GM12878 (cell line): ENCODE measurements around the gene ST7. TPM values are rescaled to one million over a fixed set of nuclear protein-coding genes. Genes with fewer than 3 reads are reported as not detected.

Source experiments
- ATAC-seq: fragments of 200-7000 bp; cut with Tn5 transposase; 3 replicates; pipeline ENCODE4 v1.9.1; 2020; ENCODE audit warnings: mild to moderate bottlenecking, moderate library complexity
- BruUV-seq: library from RNA; stranded (reverse); fragments of 400-500 nt; replicated peaks from 2 replicates; lab custom pipeline; 2021; lab: Mats Ljungman, UMichigan
- CTCF ChIA-PET: fragments of 300-600 bp; sonication (Branson Sonifier 250); formaldehyde crosslinking; extraction: SDS; loops from one replicate; lab custom pipeline; 2021; ENCODE audit warnings: inconsistent platforms; lab: Yijun Ruan, JAX
- POLR2A ChIA-PET: fragments of 350-600 bp; formaldehyde crosslinking; extraction: SDS; loops from one replicate; lab custom pipeline; 2021; ENCODE audit warnings: inconsistent platforms; lab: Charles Lee
- RAD21 ChIA-PET: fragments of 300-600 bp; sonication (Branson Sonifier 250); formaldehyde crosslinking; loops from one replicate; lab custom pipeline; 2023; ENCODE audit warnings: antibody characterized with exemption; ENCODE audit not compliant: unreplicated experiment; lab: Charles Lee
- SMC1A ChIA-PET: fragments of 300-600 bp; sonication (Branson Sonifier 250); formaldehyde crosslinking; loops from one replicate; lab custom pipeline; 2023; ENCODE audit not compliant: unreplicated experiment, uncharacterized antibody; lab: Charles Lee
- DNase-seq: peaks from one replicate; pipeline ENCODE4 v3.0.0-alpha.2; 2011; ENCODE audit warnings: low read depth, low spot score
- FAIRE-seq: peaks from 3 replicates; lab custom pipeline; 2011; peaks lifted over from hg19 to GRCh38; lab: Jason Lieb, UNC
- H2AFZ ChIP-seq: 2 replicates; pipeline ENCODE4 v1.6.0; 2011; ENCODE audit warnings: low read depth, low read length, control low read depth; ENCODE audit not compliant: control insufficient read depth
- H3K27ac ChIP-seq: 2 replicates; pipeline ENCODE4 v1.5.1; 2011; ENCODE audit warnings: control low read depth; ENCODE audit not compliant: control insufficient read depth, insufficient read depth
- H3K27me3 ChIP-seq, 2 experiments: replicated peaks in 1 of 2; 2 replicates each; pipeline versions ENCODE4 v1.6.0 to v1.6.1; 2011; ENCODE audit warnings: low read length in 1 of 2; ENCODE audit not compliant: control insufficient read depth in 2 of 2, insufficient read depth in 2 of 2
- H3K36me3 ChIP-seq, 2 experiments: 2 replicates each; pipeline ENCODE4 v1.5.1; 2011; ENCODE audit warnings: low read length in 1 of 2; ENCODE audit not compliant: control insufficient read depth in 2 of 2, insufficient read depth in 2 of 2
- H3K4me1 ChIP-seq: 2 replicates; pipeline ENCODE4 v1.6.1; 2011; ENCODE audit warnings: mild to moderate bottlenecking, low read length, moderate library complexity, mixed read lengths; ENCODE audit not compliant: control insufficient read depth, insufficient read depth
- H3K4me2 ChIP-seq: 2 replicates; pipeline ENCODE4 v1.6.0; 2011; ENCODE audit warnings: control low read depth; ENCODE audit not compliant: control insufficient read depth, insufficient read depth
- H3K4me3 ChIP-seq: fragments of 200-600 bp; sonication (generic); 2 replicates; pipeline ENCODE4 v1.5.1; 2016
- H3K79me2 ChIP-seq: 2 replicates; pipeline ENCODE4 v1.6.0; 2011; ENCODE audit warnings: low read length; ENCODE audit not compliant: control insufficient read depth, insufficient read depth
- H3K9ac ChIP-seq: 2 replicates; pipeline ENCODE4 v1.8.0; 2011; ENCODE audit warnings: low read length, control low read depth, mixed read lengths; ENCODE audit not compliant: control insufficient read depth, insufficient read depth
- H3K9me3 ChIP-seq: replicated peaks from 3 replicates; pipeline ENCODE4 v1.5.1; 2011; ENCODE audit warnings: mild to moderate bottlenecking, low read length; ENCODE audit not compliant: control insufficient read depth, insufficient read depth
- H4K20me1 ChIP-seq: 2 replicates; pipeline ENCODE4 v1.6.0; 2011; ENCODE audit not compliant: control insufficient read depth, insufficient read depth
- BMI1 ChIP-seq: fragments of 450-650 bp; IDR thresholded peaks from 2 replicates; pipeline ENCODE4 v1.6.1; 2016; ENCODE audit warnings: mild to moderate bottlenecking, moderate library complexity, borderline replicate concordance
- BRCA1 ChIP-seq: IDR thresholded peaks from 2 replicates; pipeline ENCODE4 v1.6.1; 2011; ENCODE audit warnings: low read depth, low read length, improper control_type of control experiment
- CBFB ChIP-seq: IDR thresholded peaks from 2 replicates; pipeline ENCODE4 v1.6.1; 2016; ENCODE audit warnings: antibody characterized with exemption, low read depth
- CREB1 ChIP-seq: IDR thresholded peaks from 2 replicates; pipeline ENCODE4 v1.6.1; 2012; ENCODE audit warnings: low read depth, mild to moderate bottlenecking, inconsistent platforms
- GABPA ChIP-seq: IDR thresholded peaks from 2 replicates; pipeline ENCODE4 v1.6.1; 2014; ENCODE audit warnings: antibody characterized with exemption, low read depth, mild to moderate bottlenecking, inconsistent platforms
- GATAD2B ChIP-seq: fragments of 450-650 bp; conservative IDR thresholded peaks from 2 replicates; pipeline ENCODE4 v1.6.1; 2017; ENCODE audit warnings: low read depth, mild to moderate bottlenecking, moderate library complexity
- HDAC6 ChIP-seq: fragments of 200-600 bp; sonication (generic); IDR thresholded peaks from one replicate; pipeline ENCODE4 v1.8.0; 2017; ENCODE audit warnings: antibody characterized with exemption; ENCODE audit not compliant: unreplicated experiment
- LARP7 ChIP-seq: fragments of 450-650 bp; IDR thresholded peaks from 2 replicates; pipeline ENCODE4 v1.6.1; 2017; ENCODE audit warnings: mild to moderate bottlenecking
- MYB ChIP-seq: fragments of 150-350 bp; IDR thresholded peaks from 2 replicates; pipeline ENCODE4 v1.6.1; 2014; ENCODE audit warnings: mild to moderate bottlenecking, low read depth, low read length, borderline replicate concordance
- NFIC ChIP-seq: IDR thresholded peaks from 2 replicates; pipeline ENCODE4 v1.6.1; 2012; ENCODE audit warnings: low read depth, mild to moderate bottlenecking, inconsistent platforms, low read length, moderate library complexity
- NFYA ChIP-seq: IDR thresholded peaks from 2 replicates; pipeline ENCODE4 v1.6.1; 2011; ENCODE audit warnings: low read depth, mild to moderate bottlenecking, low read length, improper control_type of control experiment, borderline replicate concordance
- SRF ChIP-seq, 2 experiments: IDR thresholded peaks; 2 replicates each; pipeline ENCODE4 v1.6.1; 2011; ENCODE audit warnings: low read depth in 2 of 2, low read length in 2 of 2, mild to moderate bottlenecking in 1 of 2, moderate library complexity in 1 of 2
- TCF3 ChIP-seq: IDR thresholded peaks from 2 replicates; pipeline ENCODE4 v1.6.1; 2012; ENCODE audit warnings: low read depth, mild to moderate bottlenecking, low read length, borderline replicate concordance; ENCODE audit not compliant: insufficient read depth
- WRNIP1 ChIP-seq: IDR thresholded peaks from 2 replicates; pipeline ENCODE4 v1.6.1; 2011; ENCODE audit warnings: low read depth, low read length, improper control_type of control experiment, borderline replicate concordance
- ZNF274 ChIP-seq: IDR thresholded peaks from one replicate; pipeline ENCODE4 v1.8.0; 2011; ENCODE audit not compliant: insufficient read length, insufficient read depth
- ZNF592 ChIP-seq: fragments of 450-650 bp; IDR thresholded peaks from 2 replicates; pipeline ENCODE4 v1.6.1; 2017; ENCODE audit warnings: mild to moderate bottlenecking, moderate library complexity
- WGBS: methylation state at CpG from one replicate; pipeline ENCODE4 v1.1.6; 2016; ENCODE audit warnings: low lambda C conversion rate; ENCODE audit not compliant: insufficient replicate concordance, insufficient coverage; ENCODE audit errors: missing lambda C conversion rate; 5-methylcytosine and 5-hydroxymethylcytosine counted together
- in situ Hi-C: fragments of 300-500 bp; cut with MboI; formaldehyde crosslinking; loops from 9 replicates; pipeline ENCODE4 v1.14.3; 2018; ENCODE audit warnings: mixed read lengths
- intact Hi-C: fragments of 100-400 bp; cut with micrococcal nuclease; formaldehyde crosslinking; loops from one replicate; pipeline ENCODE4 v1.14.2; 2022; ENCODE audit not compliant: unreplicated experiment
- polyA plus RNA-seq, 11 experiments: library from polyadenylated mRNA; depleted of rRNA in 4 of 11; unstranded in 6 of 11; stranded (reverse) in 5 of 11; fragments of >200 nt; fragmentation: Nextera tagmentation in 4 of 11; fragmentation: Illumina TruSeq in 1 of 11; extraction: Ambion mirVana in 4 of 11; extraction: Trizol in 1 of 11; gene quantifications; 1 replicate in 1 of 11; 2 replicates in 10 of 11; pipeline versions ENCODE4 v1.2.1 to v1.2.3, GENCODE V29; 2011 to 2016; ENCODE audit warnings: inconsistent platforms in 2 of 11, missing spikeins in 2 of 11, low read depth in 1 of 11
- total RNA-seq, 4 experiments: library from RNA; depleted of rRNA in 3 of 4; stranded (reverse); fragments of >200 nt in 3 of 4; fragmentation: Illumina TruSeq in 1 of 4; extraction: Trizol in 1 of 4; gene quantifications; 2 replicates each; pipeline versions ENCODE4 v1.2.1 to v1.2.3, GENCODE V29; 2013 to 2021
- TF ChIP-seq, protein P1 (sequence below), 3 experiments: IDR thresholded peaks in 2 of 3; conservative IDR thresholded peaks in 1 of 3; 2 replicates each; pipeline ENCODE4 v1.5.1; 2011; ENCODE audit warnings: low read depth in 3 of 3, low read length in 3 of 3, mild to moderate bottlenecking in 3 of 3, control low read depth in 2 of 3, moderate library complexity in 2 of 3, inconsistent platforms in 1 of 3, mixed read lengths in 1 of 3; ENCODE audit not compliant: control insufficient read depth in 2 of 3, insufficient read depth in 1 of 3; ENCODE audit errors: extremely low read depth in 1 of 3

ST7 gene
- total and polyA plus RNA-seq, 10 of the 15 experiments (the other 5 are each of a cell fraction or from before 2014, with no cell fraction given): 27.7 to 76.4 (median 53.6) TPM

GRCh38 chr7:117071551-117071950 is 118.2 kb downstream of the ST7 start:
- RAD21 ChIA-PET: interaction anchor here (0.8 kb wide), 1 partner anchor 9 kb away, joined by 3 read pairs; no protein-coding TSS in a partner anchor
- WGBS: 82% methylated on average over 3 of the region's 3 CpGs
- in situ Hi-C loops: no loop called here

More at GRCh38 chr7:117071551-117071950, 118.2 kb downstream of the ST7 start:
- Histone ChIP-seq H3K36me3 (no peaks in the 10 kb centered on the region; a peak in 2 of 4 replicates), H3K4me2 (no peak overlapping the region), H2AFZ (no peak overlapping the region), H3K4me1 (peaks cover 13% of the 10 kb centered on the region), H3K9me3 (peaks cover 13% of the 10 kb centered on the region; the same call in 2 of the 3 replicates), H3K27ac (no peak overlapping the region), H3K4me3 (no peak overlapping the region), H4K20me1 (no peaks in the 10 kb centered on the region), H3K79me2 (peaks cover 48% of the 10 kb centered on the region), H3K27me3 (no peaks in the 10 kb centered on the region), H3K9ac (no peak overlapping the region)
- TF ChIP-seq GATAD2B: no peak
- no peak for TF ChIP-seq TCF3
- TF ChIP-seq, protein P1, sequence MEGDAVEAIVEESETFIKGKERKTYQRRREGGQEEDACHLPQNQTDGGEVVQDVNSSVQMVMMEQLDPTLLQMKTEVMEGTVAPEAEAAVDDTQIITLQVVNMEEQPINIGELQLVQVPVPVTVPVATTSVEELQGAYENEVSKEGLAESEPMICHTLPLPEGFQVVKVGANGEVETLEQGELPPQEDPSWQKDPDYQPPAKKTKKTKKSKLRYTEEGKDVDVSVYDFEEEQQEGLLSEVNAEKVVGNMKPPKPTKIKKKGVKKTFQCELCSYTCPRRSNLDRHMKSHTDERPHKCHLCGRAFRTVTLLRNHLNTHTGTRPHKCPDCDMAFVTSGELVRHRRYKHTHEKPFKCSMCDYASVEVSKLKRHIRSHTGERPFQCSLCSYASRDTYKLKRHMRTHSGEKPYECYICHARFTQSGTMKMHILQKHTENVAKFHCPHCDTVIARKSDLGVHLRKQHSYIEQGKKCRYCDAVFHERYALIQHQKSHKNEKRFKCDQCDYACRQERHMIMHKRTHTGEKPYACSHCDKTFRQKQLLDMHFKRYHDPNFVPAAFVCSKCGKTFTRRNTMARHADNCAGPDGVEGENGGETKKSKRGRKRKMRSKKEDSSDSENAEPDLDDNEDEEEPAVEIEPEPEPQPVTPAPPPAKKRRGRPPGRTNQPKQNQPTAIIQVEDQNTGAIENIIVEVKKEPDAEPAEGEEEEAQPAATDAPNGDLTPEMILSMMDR (IDR thresholded peaks at IDR 0.05 in 2 of 3, conservative IDR thresholded peaks at IDR 0.05 in 1 of 3; ENCODE audit: control insufficient read depth in 2 of 3, extremely low read depth in 1 of 3, insufficient read depth in 1 of 3, low read depth in 3 of 3, low read length in 3 of 3): no peak
- no peak for TF ChIP-seq BRCA1
- TF ChIP-seq NFYA: no peak
- no peak for TF ChIP-seq NFIC
- TF ChIP-seq LARP7: no peak
- no peak for TF ChIP-seq CBFB
- TF ChIP-seq BMI1: no peak
- no peak for TF ChIP-seq WRNIP1
- no peak for TF ChIP-seq CREB1
- TF ChIP-seq ZNF274: no peak
- TF ChIP-seq ZNF592: no peak
- TF ChIP-seq GABPA: no peak
- no peak for TF ChIP-seq HDAC6
- TF ChIP-seq SRF (IDR thresholded peaks at IDR 0.05; ENCODE audit: low read depth in 2 of 2, low read length in 2 of 2): no peak
- TF ChIP-seq MYB: no peak
- FAIRE-seq: no peak
- ChIA-PET POLR2A (no interaction called here), CTCF (interaction anchor here (1.1 to 1.2 kb wide), 2 partner anchors 54 to 159 kb away, joined by 3 read pairs; no protein-coding TSS in a partner anchor), SMC1A (interaction anchor here (0.6 to 6.4 kb wide), 8 partner anchors 9 to 848 kb away, joined by 3 to 48 read pairs (median 4); no protein-coding TSS in a partner anchor)
- BruUV-seq: no TSS peak
- no peak for ATAC-seq
- intact Hi-C loops: no loop called here
- DNase-seq: no peak
